IPS-11a (cell line): ENCODE measurements around the gene SPNS1.
"Not testable (repeated sequence)": the region's sequence is repeated elsewhere in the genome, so short reads cannot be mapped to it uniquely, and the experiment has no call there.

ENCODE experiments used
- H3K4me3 ChIP-seq: one replicate; pipeline ENCODE4 v1.5.1; 2013; ENCODE audit warnings: low read depth, low read length, control low read depth

The SPNS1 gene

DNA sequence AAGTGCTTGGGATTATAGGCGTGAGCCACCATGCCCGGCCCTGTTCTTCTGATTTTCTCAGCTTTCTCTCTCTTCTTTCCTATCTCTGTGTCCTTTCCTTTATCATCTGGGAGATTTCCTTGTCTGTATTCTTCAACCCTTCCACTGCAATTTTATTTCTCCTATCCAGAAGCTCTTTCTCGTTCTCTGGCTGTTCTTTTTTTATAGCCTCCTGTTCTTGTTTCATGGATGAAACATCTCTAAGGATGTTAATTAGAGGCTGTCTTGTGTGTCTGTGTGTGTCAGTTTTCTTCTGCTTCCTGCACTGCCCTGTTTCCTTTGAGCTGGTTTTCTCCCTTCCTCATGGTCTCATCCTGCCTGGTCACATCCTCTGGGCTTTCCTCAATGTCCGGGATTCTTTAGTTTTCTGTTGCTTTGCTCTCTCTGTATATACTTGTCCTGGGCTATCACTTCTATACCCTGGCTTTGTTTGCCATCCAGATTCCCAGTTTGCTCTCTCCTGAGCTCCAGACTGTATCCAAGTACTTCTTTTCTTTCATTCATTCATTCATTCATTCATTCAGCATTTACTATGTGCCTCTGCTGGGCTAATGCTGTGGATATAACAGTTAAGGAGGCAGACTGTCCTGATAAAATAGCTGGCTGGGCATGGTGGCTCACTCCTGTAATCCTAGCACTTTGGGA is 12.7 kb downstream of the SPNS1 start:
- no peak overlapping the region for H3K4me3 ChIP-seq

DNA sequence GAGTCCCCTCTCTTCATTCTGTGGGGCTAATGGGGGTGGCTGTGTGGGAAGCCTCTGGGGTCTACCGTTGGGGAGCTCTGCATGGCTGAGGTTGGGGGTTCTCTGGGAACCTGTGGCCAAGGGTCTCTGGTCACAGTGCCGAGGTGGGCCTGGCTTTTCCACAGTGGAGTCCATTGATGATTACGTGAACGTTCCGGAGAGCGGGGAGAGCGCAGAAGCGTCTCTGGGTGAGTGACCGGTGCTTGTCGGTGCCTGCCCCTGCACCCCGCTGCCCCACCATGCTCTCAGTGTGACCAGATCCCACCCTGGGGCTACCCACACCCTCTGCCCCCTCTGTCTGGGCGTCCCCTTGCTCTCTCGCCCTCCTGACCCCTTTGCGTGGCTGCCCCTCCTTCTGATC is 14.8 kb downstream of the SPNS1 start:
- no peak overlapping the region for H3K4me3 ChIP-seq

DNA sequence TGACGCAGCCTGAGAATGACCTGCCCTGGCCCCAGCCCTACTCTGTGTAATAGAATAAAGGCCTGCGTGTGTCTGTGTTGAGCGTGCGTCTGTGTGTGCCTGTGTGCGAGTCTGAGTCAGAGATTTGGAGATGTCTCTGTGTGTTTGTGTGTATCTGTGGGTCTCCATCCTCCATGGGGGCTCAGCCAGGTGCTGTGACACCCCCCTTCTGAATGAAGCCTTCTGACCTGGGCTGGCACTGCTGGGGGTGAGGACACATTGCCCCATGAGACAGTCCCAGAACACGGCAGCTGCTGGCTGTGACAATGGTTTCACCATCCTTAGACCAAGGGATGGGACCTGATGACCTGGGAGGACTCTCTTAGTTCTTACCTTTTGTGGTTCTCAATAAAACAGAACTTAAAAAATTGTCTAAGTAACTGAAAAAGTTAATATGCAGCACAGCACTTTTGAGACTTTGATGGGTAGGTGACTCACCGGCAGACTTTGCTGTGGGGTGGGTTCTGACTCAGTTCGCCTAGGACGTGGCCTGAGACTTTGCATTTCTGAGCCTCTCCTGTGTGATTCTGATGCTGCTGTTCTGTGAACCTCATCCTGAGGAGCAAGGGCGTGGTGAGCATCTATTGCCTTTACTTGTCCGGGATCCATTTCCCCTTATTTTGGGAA is 15.9 kb downstream of the SPNS1 start:
- H3K4me3 ChIP-seq: no peak overlapping the region

DNA sequence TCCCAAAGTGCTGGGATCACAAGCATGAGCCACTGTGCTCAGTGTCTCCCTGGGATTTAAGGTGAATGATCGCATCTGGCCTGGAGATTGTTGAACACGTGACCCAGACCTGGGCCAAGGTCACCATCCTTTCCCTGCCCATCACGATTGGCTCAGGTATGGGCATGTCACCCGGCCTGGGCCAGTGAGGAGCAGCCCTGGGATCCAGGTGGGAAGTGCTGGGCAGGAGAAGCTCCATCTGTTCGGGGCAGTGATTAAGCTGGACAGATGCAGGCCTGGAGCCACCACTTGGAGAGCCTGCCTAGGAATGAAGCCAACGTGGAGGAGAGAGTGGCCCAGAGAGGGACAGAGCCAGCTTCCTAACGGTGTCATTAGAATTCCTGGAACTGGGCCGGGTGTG is 17.1 kb downstream of the SPNS1 start:
- no peak overlapping the region for H3K4me3 ChIP-seq

DNA sequence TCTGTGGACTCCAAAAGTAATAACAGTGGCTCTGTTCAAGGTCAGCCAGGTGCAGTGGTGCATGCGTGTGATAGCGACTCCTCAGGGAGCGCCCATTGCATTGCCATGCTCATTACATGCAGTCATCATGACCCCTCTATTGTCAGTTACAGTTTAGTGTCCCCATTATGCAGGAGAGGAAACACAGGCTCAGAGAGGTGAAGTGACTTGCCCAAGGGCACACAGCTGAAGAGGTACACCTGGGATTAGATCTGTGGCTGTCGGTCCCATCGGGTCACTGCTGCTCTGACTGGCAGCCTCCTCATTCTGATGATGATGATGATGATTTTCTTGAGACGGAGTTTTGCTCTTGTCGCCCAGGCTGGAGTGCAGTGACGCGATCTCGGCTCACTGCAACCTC is 17.9 kb downstream of the SPNS1 start:
- no peak overlapping the region for H3K4me3 ChIP-seq

DNA sequence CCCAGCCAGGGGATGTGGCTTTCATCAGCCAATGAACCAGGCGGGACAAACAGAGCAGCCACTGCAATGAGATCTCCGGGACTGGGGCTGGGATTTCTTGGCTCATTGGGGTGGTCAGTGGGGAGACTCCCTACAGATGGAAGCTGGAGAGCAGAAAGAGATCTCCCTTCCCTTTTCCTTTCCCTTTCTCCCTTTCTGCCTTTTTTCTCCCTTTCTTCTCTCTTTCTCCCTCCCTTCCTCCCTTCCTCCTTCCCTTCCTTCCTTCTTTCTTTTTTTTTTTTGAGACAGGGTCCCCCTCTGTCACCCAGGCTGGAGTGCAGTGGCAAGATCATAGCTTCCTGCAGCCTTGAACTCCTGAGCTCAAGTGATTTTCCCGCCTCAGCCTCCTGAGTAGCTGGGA is 24.3 kb downstream of the SPNS1 start:
- H3K4me3 ChIP-seq: no peak overlapping the region

DNA sequence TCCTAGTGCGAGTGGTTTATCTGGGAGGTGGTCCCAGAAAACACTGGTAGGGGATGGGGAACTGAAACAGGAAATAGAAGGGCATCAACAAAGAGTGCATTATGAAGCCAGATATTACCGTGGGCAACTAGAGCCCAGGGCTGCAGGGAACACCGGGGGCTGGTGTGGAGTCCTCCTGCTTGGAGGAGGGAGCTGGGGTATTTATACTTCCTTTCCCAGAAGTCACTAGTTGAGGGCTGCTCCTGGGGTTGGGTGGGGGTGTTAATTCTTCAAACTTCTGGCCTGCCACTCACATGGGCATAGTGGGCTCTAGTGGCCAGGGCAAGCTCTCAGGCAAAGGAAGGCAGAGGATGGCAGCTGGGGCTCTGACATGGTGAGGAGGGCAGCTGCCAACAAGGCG is 25.0 kb downstream of the SPNS1 start:
- H3K4me3 ChIP-seq: no peak overlapping the region

DNA sequence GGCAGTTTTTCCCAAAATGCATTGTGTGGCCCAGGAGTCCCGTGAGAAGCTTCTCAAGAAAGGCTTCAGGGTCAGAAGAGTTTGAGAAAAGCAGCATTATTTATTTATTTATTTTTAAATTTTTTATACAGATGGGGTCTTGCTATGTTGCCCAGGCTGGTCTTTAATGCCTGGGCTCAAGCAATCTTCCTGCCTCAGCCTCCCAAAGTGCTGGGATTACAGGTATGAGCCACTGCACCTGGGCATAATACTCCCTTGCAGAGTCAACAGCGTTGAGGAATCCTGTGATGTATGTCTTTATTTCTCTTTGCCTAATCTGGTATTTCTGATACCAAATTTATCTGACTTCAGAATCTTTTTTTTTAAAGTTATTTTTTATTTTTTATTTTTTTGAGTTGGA is 25.4 kb downstream of the SPNS1 start:
- no peak overlapping the region for H3K4me3 ChIP-seq

DNA sequence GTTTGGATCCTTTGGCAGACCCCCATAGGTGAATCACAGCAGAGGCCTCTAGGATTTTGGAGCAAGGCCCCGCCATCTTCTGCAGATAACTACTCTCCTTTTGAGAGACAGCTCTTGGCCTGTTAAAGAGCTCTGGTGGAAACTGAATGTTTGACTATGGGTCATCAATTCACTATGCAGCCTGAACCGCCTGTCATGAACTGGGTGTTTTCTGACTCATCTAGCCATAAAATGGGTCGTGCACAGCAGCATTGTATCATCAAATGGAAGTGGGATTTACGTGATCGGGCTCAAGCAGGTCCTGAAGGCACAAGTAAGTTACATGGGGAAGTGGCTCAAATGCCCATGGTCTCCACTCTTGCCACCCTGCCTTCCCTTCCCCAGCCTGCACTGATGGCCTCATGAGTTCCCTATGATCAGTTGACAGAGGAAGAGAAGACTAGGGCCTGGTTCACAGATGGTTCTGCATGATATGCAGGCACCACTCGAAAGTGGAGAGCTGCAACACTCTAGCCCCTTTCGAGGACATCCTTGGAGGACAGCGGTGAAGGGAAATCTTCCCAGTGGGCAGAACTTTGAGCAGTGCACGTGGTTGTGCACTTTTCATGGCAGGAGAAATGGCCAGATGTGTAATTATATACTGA is 30.0 kb downstream of the SPNS1 start:
- not testable (repeated sequence) for H3K4me3 ChIP-seq

DNA sequence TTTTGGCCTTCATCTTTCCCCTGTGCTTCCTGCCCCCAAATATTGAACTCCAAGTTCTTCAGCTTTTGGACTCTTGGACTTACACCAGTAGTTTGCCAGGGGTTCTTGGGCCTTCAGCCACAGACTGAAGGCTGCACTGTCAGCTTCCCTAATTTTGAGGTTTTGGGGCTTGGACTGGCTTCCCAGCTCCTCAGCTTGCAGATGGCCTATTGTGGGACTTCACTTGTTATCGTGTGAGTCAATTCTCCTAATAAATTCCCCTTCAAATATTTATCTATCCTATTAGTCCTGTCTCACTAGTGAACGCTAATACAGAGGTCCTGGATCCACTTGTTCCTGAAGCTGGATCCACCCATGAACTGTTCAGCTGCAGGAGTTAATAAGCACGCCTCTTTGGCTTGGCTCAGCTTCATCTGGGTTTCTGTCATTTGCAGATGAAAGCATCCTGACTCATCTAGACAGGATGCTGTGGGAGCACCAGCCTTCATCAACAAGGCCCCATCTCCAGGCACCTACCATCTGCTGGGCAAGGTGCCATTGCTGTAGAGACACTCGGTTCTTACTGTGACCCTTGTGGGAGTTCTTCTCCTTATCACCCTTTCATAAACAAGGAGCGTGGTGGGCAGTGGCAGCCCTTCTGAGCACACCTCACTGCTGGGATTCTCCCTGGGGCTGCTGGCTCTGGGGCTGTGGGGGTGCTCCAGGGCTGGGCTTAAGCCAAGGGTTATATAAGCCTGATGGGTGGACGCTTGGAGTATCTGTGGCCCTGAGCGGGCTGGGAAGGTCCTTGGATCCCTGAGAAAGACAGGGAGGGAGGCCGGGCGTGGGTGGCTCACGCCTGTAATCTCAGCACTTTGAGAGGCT is 33.4 kb downstream of the SPNS1 start:
- H3K4me3 ChIP-seq: no peak overlapping the region

DNA sequence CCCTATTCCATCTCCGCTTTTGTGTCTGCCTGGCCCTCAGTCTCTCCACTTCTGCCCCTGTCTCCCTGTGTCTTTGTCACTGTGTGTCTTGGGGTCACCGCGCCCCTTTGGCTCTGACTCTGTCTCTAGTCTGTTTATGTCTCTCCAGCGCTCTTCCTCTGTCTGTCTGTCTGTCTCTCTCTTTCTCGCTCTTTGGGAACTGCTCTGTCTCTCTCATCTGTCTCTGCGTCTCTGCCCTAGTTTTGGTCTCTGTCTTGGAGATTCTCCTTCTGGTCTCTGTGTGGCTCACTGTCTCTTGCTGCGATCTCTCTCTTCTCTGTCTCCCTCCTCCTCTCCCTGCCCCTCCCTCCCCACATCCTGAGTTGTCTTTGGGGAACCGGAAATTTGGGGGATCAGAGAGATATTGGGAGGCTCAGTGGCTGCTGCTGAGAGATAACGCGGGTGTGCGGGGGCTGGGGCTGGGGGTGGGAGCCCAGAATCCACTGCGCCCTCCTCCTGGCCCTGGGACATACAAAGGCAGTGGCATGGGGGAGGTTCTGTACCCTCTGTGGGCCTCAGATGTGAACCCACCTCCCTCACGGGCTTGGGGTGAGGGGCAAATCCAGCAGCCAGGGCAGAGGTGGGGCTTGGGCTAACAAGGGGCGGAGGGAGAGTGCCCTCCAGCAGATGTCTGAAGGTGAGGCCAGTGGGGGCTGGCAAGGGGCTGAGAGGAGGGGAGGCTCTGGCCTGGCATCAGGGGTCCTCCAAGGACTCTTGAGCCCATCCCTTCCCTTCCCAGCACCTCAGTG is 34.7 kb downstream of the SPNS1 start:
- H3K4me3 ChIP-seq: no peak overlapping the region

DNA sequence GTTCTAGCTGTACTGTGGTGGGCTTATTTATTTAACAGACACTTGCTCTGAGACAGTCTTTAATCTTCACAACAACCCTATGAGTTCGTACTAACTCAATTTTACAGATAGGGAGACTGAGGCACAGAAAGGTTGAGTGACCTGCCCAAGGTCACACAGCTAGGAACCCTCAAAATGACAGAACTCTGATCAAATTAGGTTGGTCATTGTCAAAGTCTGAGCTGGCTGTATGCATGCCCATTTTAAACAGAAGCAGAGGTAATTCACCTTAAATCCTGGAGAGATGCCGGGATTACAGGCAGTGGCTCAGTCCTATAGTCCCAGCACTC is 35.2 kb downstream of the SPNS1 start:
- H3K4me3 ChIP-seq: no peak overlapping the region

DNA sequence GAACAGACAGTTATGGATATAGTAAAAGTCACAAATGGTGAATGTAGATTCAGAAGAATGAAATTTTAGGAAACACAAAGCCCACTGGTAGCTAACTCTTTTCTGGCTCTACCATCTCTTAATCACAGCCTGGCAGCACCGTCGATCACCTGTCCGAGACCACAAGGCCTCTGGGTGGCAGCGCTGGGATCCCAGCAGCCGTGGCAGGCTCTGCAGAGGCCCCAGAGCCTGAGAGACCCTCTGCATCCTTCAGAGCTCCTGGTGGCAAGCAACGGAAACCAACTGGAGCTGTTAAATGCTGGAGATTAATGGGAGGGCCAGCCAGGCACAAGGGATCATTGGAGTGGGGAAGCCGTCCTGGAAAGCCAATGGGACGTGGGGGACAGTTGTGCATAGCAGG is 36.5 kb downstream of the SPNS1 start:
- H3K4me3 ChIP-seq: no peak overlapping the region

DNA sequence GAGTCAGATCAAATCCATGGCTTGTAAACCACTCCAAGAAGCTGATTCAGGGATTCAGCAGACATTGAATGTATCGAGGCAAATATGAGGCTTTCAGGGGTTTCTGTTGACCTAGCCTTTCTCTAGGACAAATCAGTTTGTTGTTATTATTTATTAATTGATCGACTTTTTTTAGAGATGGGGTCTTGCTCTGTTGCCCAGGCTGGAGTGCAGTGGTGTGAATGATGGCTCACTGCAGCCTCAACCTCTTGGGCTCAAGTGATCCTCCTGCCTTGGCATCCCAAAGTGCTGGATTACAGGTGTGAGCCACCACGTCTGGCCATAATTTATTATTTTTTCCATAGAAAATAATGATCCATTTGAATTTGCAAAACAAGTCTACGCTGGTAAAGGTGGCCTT is 37.3 kb downstream of the SPNS1 start:
- H3K4me3 ChIP-seq: no peak overlapping the region

DNA sequence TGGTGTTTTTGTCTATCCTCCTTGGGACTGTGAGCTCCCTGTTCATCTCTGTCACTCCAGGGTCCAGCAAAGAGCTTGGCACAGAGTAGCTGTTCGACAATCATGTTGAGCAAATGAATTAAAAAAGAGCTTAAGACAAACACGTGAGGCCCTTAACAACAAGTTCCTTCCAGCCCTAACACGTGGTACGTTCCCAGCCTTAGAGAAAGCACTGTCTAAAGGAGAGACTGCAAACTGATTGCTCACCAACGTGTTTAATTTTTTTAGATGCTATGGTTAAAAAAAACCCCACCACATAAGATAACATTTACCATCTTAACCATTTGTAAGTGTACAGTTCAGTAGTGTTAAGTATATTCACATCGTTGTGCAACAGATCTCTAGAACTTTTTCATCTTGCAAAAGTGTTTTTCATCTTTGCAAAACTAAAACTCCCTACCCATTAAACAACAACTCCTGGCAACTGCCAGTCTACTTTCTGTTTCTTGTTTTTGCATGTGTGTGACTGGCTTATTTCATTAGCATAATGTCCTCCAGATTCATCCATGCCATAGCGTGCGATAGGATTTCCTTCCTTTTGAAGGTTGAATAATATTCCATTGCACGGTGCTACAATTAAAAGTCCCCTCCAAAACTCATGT is 38.5 kb downstream of the SPNS1 start:
- H3K4me3 ChIP-seq: no peak overlapping the region

DNA sequence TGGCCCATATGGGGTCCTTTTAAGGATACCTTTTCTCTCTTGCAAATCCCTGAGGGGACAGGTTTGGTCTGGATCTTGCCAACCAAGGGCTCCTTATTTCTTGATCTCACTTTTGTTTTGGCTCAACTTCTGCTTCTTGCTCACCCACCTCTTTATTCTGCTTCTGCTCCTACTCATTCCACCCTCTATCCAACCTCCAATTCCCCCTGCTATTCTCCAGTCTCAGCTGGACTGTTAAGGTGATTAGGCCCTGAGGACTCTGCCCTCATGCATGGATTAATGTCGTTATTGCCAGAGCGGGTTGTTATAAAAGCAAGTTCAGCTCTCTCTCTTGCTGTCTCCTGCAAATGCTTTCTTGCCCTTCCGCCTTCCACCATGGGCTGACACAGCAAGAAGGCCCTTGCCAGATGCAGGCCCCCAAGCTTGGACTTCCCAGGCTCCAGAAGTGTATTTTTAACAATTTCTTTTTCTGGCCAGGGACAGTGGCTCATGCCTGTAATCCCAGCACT is 40.0 kb downstream of the SPNS1 start:
- no peak overlapping the region for H3K4me3 ChIP-seq

DNA sequence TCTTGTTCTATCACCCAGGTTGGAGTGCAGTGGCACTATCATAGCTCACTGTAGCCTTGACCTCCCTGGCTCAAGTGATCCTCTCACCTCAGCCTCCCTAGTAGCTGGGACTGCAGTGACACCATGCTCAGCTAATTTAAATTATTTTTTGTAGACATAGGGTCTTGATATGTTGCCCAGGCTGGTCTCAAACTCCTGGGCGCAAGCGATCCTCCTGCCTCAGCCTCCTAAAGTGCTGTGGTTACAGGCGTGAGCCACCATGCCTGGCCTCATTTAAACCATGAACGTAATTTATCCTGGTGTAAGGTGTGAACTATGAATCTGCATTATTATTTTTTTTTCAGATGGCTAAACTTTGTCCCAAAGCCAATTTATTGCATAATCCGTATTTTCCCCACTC is 47.6 kb downstream of the SPNS1 start:
- no peak overlapping the region for H3K4me3 ChIP-seq

DNA sequence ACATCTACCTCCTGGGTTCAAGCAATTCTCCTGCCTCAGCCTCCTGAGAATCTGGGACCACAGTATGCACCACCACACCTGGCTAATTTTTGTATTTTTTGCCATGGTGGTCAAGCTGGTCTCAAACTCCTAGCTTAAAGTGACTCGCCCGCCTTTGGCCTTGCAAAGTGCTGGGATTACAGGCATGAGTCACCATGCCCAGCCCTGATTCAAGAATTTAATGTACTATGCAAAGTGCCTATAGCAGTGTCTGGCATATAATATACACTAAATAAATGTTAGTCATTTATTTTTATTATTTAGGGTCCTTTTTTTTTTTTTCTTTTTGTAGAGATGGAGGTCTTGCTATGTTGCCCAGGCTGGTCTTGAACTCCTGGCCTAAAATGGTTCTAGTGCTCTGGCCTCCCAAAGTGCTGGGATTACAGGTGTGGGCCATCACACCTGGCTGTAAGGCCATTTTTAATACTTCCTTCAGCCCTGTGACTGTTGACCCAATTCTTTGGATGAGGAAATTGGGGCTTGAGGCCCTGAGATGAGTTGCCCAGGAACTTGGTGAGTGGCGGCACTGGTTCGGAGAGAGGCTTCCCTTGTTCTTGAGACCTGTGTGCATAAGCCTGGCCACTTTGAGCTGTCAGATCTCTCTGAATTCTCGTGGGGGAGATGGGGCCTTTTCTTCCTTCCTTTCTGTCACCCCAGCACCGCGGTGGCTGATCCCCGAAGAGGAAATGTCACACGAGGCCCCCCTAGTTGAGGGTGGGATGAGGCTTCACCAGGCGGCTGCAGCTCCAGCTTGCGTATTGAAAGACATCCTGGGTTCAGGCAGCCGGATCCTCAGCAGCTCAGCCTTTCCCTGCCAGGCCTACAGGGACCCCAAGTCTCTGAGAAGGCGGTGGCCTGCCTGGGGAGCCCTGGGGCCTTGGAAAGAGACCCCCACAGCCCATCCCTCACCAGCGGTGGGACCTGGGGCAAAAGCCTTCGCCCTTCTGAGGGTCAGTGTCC is 49.0 kb downstream of the SPNS1 start:
- no peak overlapping the region for H3K4me3 ChIP-seq

DNA sequence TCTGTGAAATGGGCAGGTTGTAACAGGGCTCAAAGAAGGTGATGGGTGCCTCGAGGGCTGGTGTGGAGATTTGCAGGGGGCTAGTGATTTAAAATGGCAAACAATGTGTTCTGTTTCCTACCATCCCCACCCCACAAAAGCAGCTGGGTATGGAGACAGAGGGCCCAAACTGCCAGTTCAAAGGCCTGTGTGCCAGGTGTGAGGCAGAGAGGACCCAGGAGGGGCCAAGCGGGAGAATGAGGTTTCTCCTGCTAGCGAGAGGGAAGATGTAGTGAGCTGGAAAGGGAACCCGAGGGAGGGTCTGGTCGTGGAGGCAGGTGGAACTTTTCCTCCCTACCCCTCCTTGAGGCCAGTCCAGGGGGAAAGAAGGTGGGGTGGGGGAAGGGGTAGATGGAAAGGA is 49.7 kb downstream of the SPNS1 start:
- H3K4me3 ChIP-seq: no peak overlapping the region
